ENCODE results near the gene PEX14.

PEX14 gene

DNA sequence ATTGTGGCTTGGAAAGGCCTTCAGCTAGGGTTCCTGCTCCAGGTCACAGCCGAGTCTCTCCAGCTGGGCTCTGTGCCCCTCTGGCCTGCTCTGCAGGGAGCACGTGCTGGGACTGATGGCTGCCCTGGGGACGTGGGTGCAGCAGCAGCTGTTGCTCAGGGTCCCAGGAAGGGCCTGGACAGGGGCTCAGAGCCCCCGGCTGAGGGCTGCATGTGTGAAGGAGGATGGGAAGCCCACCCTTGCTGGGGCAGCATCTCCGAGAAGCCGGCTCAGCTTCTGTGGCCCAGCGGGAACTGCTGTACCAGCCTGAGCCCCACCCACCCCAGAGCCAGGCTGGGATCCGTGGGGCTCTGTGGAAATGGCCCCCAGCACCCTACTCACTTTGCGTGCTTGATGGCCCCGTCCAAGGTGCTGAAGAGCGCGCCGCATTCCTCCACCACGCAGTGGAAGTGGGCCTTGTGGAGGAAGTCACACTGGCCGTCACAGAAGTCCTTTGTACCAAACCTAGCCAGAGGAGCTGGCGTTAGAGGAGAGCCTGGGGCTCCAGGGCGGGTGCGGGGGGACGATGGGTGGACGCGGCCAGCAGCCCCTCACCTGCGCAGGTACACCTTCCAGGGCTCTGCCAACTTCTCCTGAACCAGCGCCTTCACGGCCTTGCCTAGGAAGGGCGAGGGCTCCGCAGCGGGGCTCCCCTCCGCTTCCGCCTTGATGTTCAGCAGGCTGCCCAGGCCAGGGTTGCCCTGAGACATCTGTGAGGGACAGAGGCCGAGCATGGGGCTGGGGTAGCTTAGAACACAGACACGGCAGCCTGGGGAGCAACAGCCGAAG, 174.2 kb downstream of the PEX14 start:
- DNase-seq (ENCODE audit: low read depth) = no peak

- DNase-seq (ENCODE audit: low read depth) = no peak
Observed at GRCh38 chr1:10649517-10650201, 174.9 kb downstream of the PEX14 start.

- DNase-seq (ENCODE audit: low read depth) = no peak
Observed at GRCh38 chr1:10650556-10651388, 176.0 kb downstream of the PEX14 start.

DNA sequence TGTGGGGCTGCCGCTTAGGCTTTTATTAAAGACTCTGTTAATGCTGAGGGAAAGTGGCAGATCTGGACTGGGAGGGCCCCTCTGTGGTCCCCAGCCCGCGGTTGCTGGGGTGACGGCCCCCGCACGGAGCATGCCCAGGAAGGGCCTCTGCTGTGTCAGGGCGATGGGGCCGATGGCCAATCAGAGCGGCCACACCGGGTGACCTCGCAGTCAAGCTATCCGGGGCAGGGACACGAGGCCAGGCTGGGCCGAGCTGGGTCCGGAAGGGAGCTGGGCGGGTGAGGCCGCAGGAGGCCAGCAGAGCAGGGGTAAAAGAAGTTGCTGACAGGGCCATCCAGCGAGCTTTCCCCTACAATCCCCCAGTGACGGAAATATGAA, 176.6 kb downstream of the PEX14 start:
- no peak for DNase-seq (ENCODE audit: low read depth)

- DNase-seq (ENCODE audit: low read depth) = no peak
Observed at GRCh38 chr1:10651793-10652192, 177.0 kb downstream of the PEX14 start.

- no peak for DNase-seq (ENCODE audit: low read depth)
Observed at GRCh38 chr1:10652626-10653025, 177.9 kb downstream of the PEX14 start.

DNA sequence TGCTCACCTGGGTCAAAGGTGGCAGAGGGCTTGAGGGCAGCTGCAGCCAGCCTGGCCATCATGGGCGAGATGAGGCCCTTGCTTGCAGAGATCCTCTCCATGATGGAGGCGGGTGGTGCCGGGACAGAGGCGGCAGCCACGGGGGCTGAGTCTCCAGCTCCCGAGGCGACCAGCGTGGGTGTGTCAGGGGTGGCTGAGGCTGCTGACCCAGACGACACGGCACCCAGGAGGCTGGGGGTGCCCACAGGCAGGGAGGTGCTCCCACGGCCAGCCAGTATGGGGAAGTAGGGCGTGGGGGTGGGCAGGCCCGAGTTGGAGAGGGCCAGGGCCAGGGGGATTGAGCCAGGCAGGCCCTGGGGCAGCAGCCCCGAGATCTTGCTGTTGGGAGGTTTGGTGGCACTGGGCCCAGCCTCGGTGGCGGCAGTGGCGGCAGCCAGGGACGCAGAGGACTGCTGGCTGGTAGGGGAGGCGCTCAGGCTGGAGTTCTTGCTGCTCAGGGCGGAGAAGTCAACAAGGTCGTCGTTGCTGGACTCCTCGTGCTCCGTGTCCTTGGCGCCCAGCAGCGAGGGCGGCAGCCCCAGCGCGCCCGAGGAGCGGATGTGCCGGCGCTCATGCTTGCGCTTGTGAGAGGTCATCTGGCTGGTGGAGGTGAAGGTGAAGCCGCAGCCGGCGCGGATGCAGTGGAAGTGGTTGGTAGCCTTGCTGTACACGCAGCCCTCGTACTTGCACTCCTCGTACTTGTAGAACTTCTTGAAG, 178.8 kb downstream of the PEX14 start:
- no peak for DNase-seq (ENCODE audit: low read depth)

DNA sequence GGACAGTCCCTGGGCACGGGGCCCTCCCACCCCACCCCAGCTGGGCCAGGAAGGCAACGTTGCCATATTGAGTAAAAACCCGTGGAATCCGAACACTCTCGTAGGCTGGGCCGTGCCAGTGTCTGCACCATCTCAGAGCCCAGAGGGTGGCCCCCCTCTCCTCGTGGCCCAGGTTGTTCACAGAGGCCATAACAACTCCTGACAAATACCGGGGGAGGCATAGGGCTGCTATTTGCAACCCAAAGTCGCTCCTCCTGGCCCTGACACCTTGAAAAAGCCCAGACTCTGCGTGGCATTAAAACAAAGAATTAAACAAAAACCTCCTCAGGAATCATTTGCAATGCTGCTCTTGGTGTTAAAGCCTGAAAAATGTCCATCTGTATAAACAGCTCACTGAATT, 180.3 kb downstream of the PEX14 start:
- DNase-seq (ENCODE audit: low read depth) = no peak

DNA sequence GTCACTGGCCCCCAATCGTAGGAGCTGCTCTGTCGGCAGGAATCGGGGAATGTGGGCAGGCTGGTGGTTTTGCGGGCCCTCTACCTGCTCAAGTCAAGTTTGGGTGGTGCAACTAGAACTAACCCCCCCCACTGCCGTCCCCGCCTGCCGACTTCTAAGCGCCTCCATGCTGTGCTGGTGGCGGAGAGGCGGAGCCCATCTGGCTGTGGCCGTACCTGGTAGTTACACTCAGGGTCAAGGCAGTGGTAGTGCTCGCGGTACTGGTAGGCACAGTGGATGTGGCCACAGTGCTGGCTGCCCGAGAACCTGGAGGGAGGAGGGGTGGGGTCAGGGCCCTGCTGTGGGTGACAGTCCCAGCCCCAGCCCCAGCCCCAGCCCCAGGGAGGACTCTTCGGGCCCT, 181.7 kb downstream of the PEX14 start:
- no peak for DNase-seq (ENCODE audit: low read depth)

DNA sequence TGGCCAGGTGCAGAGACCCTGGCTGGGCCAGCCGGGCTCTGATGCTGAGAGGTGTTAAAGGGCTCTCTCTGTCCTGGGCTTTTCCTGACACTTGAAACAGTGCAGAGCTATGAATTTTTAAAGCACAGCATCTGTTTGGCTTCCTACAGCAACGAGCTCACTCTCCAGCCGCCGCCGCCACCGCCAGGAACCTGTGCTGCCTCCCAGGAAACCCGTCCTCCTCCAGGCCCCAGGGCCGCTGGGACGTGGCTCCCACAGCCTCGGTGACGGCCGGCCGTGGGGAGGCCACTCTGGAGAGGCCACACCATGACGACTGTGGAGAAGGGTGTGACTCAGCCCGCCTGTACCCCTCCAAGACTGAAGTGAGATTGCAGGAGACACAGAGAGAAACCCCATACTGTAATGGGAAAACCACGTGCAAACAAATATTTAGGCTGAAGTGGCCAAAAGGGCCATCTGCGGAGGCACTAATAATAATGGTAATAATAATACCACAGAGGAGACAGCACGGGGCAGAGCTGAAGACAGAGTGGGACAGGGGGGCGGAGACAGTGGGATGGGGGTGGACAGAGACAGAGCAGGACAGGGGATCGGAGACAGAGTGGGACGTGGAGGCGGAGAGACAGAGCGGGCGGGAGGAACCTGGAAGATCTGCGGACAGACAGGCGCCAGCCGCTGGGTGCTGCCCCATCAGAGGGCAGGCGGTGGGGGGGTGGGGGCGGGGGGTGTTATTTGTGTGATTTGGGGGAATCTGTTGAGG, 182.5 kb downstream of the PEX14 start:
- DNase-seq (ENCODE audit: low read depth) = no peak

- DNase-seq (ENCODE audit: low read depth) = no peak
Observed at GRCh38 chr1:10658396-10659066, 183.8 kb downstream of the PEX14 start.

DNA sequence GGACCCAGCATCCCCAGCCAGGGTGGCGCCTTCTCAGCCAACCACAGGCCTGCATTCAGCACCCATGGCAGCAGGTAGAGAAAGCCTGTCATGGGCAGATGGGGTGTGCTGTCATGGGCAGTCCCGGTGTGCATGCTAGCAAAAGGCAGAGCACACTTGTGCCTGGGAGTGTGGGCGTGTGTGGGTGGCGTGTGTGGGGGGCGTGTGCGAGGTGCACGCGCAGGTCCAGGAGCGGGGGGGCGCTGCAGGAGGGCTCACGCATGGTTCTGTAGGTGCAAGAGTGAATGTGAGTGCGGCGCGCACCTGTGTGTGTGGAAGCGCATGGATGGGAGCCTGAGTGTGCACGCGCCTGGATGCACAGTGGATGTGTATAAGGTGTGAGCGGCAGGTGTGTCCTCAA, 184.5 kb downstream of the PEX14 start:
- DNase-seq (ENCODE audit: low read depth) = no peak

GRCh38 chr1:10659646-10660540, 185.1 kb downstream of the PEX14 start:
- no peak for DNase-seq (ENCODE audit: low read depth)

DNA sequence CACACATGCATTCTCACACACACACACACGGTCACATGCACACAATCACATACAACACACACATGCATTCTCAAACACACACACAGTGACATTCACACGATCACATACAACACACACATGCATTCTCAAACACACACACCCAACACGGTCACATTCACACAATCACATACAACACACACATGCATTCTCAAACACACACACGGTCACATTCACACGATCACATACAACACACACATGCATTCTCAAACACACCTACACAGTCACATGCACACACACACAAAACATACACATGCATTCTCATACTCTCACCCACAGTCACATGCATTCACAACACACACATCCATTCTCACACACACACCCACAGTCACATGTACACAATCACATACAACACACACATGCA, 186.7 kb downstream of the PEX14 start:
- no peak for DNase-seq (ENCODE audit: low read depth)

- no peak for DNase-seq (ENCODE audit: low read depth)
Observed at GRCh38 chr1:10662090-10662688, 187.4 kb downstream of the PEX14 start.

- DNase-seq (ENCODE audit: low read depth) = no peak
Observed at GRCh38 chr1:10662824-10663677, 188.3 kb downstream of the PEX14 start.

GRCh38 chr1:10663678-10664035, 188.9 kb downstream of the PEX14 start:
- no peak for DNase-seq (ENCODE audit: low read depth)

DNA sequence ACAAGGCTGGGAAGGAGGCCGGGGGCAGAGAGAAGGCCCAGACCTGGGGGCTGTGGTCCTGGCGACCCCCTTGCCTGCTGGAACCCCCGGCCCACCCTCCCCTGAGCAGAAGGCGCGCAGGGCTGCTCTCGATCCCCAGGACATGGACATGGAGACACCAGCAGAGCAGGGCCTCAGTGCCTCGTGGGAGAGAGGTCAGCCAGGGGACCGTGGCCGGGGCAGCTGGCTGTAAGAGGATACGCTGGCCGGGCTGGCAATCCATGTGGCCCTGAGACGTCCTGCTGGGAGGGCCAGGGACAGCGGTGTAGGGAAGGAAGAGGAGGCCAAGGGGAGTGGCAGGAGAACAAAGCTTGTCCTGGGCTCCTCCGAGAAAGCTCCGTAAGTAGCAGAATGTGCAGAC, 189.5 kb downstream of the PEX14 start:
- no peak for DNase-seq (ENCODE audit: low read depth)
